Breast epithelium (tissue), 3 donors: Measurements from ENCODE around the gene SLC44A1.

Experiments used
- CTCF ChIP-seq, 3 donors: fragments of 450-650 bp; IDR thresholded peaks; one replicate each; pipeline ENCODE4 v1.5.1; 2016 to 2017; ENCODE audit warnings: antibody characterized with exemption in 3 of 3, mild to moderate bottlenecking in 3 of 3, moderate library complexity in 3 of 3
- POLR2A ChIP-seq: fragments of 450-650 bp; IDR thresholded peaks from one replicate; pipeline ENCODE4 v1.6.1; 2016; ENCODE audit warnings: antibody characterized with exemption, mild to moderate bottlenecking, moderate library complexity
- POLR2AphosphoS5 ChIP-seq, 3 donors: sonication (generic); formaldehyde crosslinking; IDR thresholded peaks; one replicate each; pipeline ENCODE4 v1.6.1; 2017; ENCODE audit warnings: antibody characterized with exemption in 3 of 3

- TF ChIP-seq POLR2A (no peak), CTCF (IDR thresholded peaks at IDR 0.05) (no peak), POLR2AphosphoS5 (IDR thresholded peaks at IDR 0.05) (no peak)
These were observed 6.7 kb downstream of the SLC44A1 start for GRCh38 chr9:105251133-105251532.
